Measurements from ENCODE around the gene MAP6.

DNA sequence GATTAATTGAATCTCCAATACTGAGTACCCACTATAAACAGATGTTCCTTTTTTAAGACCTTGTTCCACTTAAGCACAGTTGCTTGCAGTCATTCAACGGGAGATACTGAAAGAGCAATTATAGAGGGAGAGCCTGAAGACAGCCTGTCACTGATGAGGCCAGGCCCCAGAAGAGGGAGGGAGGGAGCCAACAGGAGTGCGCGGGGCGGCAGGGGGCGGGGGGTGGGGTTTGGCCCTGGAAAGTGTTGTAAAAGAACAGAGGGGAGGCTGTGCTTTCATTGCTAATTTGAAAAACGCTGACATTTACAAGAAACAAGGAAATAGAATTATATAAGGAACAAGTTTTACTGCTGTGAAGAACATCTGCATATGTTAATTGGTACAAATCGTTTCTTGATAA lies 53.1 kb downstream of the MAP6 start:
- TF ChIP-seq, protein P1, sequence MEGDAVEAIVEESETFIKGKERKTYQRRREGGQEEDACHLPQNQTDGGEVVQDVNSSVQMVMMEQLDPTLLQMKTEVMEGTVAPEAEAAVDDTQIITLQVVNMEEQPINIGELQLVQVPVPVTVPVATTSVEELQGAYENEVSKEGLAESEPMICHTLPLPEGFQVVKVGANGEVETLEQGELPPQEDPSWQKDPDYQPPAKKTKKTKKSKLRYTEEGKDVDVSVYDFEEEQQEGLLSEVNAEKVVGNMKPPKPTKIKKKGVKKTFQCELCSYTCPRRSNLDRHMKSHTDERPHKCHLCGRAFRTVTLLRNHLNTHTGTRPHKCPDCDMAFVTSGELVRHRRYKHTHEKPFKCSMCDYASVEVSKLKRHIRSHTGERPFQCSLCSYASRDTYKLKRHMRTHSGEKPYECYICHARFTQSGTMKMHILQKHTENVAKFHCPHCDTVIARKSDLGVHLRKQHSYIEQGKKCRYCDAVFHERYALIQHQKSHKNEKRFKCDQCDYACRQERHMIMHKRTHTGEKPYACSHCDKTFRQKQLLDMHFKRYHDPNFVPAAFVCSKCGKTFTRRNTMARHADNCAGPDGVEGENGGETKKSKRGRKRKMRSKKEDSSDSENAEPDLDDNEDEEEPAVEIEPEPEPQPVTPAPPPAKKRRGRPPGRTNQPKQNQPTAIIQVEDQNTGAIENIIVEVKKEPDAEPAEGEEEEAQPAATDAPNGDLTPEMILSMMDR (conservative IDR thresholded peaks at IDR 0.05) = no peak
- no peak for TF ChIP-seq EZH2 (IDR thresholded peaks at IDR 0.05; ENCODE audit: low read depth)

Measured in PC-9 (cell line).